Kidney epithelial cell (primary cell): ENCODE results near the gene ZDHHC8. TPM values are rescaled to one million over a fixed set of nuclear protein-coding genes. Genes with fewer than 3 reads are reported as not detected.

Source experiments
- DNase-seq: peaks from one replicate; pipeline ENCODE4 v3.0.0-alpha.2; 2010; ENCODE audit warnings: low read depth
- H3K27me3 ChIP-seq: 2 replicates; pipeline ENCODE4 v1.6.0; 2011; ENCODE audit warnings: low read length; ENCODE audit not compliant: control insufficient read depth, insufficient read depth
- H3K36me3 ChIP-seq: 2 replicates; pipeline ENCODE4 v1.5.1; 2011; ENCODE audit warnings: low read length; ENCODE audit not compliant: control insufficient read depth, insufficient read depth
- H3K4me3 ChIP-seq: 2 replicates; pipeline ENCODE4 v1.5.1; 2011; ENCODE audit warnings: low read depth, mild to moderate bottlenecking, control low read depth, low read length
- total RNA-seq: library from RNA; depleted of rRNA; stranded (reverse); fragments of >200 nt; gene quantifications from 2 replicates; pipeline ENCODE4 v1.2.3, GENCODE V29; 2015
- TF ChIP-seq, protein P1 (sequence below): IDR thresholded peaks from 2 replicates; pipeline ENCODE4 v1.5.1; 2011; ENCODE audit warnings: mild to moderate bottlenecking, moderate library complexity, low read length, control low read depth, inconsistent platforms; ENCODE audit not compliant: insufficient read depth, poor library complexity, severe bottlenecking

The ZDHHC8 gene
- total RNA-seq, 1 donor from 2014 or later, result 26.9 TPM

DNA sequence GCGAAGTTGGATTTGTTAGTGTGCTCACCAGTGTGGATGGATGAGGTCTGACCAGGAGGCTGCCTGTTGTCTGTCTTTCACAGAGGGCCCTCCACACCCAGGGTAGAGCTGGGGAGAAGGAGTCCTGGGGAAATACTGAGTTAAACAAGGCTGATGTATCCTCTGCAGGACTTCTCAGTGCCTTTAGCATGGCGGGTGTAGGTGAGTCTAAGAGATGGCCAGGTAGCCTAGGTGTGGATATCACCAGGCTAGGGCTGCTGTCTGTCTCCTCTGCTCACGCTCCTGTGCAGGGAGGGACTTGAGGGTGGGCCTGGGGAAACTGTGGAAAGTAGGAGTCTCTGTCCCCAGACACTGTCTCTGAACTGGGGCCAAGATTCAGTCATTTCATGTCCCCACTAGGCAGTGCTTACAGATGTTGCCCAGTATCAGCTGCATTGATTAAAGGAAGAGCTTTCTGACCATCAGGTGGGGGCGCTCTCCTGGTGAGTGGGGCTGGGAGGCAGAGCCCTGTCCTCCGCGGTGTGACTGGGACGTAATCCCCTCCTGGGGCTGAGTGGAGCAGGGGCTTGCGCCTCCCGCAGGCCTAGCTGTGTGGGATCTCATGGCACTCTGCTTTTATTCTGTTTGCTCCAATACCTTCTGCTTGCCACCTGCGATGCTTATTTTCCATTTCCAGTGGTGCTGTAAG, 54.7 kb downstream of the ZDHHC8 start:
- TF ChIP-seq, protein P1, sequence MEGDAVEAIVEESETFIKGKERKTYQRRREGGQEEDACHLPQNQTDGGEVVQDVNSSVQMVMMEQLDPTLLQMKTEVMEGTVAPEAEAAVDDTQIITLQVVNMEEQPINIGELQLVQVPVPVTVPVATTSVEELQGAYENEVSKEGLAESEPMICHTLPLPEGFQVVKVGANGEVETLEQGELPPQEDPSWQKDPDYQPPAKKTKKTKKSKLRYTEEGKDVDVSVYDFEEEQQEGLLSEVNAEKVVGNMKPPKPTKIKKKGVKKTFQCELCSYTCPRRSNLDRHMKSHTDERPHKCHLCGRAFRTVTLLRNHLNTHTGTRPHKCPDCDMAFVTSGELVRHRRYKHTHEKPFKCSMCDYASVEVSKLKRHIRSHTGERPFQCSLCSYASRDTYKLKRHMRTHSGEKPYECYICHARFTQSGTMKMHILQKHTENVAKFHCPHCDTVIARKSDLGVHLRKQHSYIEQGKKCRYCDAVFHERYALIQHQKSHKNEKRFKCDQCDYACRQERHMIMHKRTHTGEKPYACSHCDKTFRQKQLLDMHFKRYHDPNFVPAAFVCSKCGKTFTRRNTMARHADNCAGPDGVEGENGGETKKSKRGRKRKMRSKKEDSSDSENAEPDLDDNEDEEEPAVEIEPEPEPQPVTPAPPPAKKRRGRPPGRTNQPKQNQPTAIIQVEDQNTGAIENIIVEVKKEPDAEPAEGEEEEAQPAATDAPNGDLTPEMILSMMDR, result peak; percentile 19

GRCh38 chr22:20186871-20187546, 55.4 kb downstream of the ZDHHC8 start:
- Histone ChIP-seq H3K36me3 (no peaks in the 10 kb centered on the region), H3K27me3 (peaks cover 16% of the 10 kb centered on the region), H3K4me3 (no peak overlapping the region)
- no peak for DNase-seq
- TF ChIP-seq, protein P1, result no peak

More for the DNA sequence above, 54.7 kb downstream of the ZDHHC8 start:
- no peak for DNase-seq
- H3K27me3 ChIP-seq, result peaks cover 16% of the 10 kb centered on the region
- no peak overlapping the region for H3K4me3 ChIP-seq
- no peaks in the 10 kb centered on the region for H3K36me3 ChIP-seq

DNA sequence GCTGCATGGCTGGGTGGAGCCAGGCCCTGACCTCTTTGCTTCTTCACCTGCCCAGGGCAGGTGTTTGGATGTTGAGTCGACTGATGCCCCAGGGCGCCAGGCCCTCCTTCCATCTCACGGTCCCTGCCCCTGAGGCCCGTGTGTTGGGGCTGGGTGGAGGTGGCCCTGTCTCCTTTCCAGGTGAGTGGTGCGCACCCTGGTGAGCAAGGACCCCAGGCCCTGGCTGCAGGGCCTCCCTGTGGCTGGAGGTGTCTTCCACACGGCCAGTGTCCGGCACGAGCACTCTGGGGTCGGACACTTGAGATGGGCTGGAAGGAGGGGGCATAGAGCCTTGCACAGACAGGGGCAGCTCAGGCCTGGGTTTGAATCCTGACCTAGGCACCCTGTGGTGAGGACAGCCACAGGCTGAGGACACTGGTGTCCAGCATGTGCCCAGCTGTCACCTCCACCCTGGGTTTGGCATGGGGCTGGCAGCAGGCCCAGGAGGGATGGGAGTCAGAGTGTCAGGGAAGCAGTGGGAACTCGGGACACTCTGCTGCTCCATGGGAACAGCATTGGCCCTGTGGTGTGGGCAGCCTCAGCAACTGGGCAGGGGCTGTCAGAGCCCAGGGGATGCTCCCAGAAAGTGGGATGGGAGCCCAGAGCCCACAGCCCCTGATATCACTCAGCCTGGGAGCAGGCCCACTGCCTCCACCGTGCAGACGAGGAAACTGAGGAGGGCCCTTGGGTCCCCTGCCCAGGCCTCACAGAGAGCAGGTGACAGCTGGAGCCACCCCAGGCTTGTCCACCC, 56.4 kb downstream of the ZDHHC8 start:
- Histone ChIP-seq H3K4me3 (no peak overlapping the region), H3K36me3 (no peaks in the 10 kb centered on the region), H3K27me3 (peaks cover 14% of the 10 kb centered on the region)
- TF ChIP-seq, protein P1, result no peak
- DNase-seq, result no peak

DNA sequence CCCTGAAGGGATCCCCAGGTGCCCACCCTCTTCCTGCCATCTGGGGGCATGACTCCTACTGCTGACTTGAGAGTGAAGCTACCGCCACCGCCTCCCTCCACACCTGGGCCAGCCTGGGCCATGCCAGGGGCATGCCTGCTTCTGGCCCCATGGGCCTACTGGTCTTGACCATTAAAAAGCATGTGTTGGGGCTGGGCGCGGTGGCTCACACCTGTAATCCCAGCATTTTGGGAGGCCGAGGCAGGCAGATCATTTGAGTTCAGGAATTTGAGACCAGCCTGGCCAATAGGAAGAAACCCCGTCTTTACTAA, 56.9 kb downstream of the ZDHHC8 start:
- no peaks in the 10 kb centered on the region for H3K36me3 ChIP-seq
- peaks cover 10% of the 10 kb centered on the region for H3K27me3 ChIP-seq
- TF ChIP-seq, protein P1, result no peak

DNA sequence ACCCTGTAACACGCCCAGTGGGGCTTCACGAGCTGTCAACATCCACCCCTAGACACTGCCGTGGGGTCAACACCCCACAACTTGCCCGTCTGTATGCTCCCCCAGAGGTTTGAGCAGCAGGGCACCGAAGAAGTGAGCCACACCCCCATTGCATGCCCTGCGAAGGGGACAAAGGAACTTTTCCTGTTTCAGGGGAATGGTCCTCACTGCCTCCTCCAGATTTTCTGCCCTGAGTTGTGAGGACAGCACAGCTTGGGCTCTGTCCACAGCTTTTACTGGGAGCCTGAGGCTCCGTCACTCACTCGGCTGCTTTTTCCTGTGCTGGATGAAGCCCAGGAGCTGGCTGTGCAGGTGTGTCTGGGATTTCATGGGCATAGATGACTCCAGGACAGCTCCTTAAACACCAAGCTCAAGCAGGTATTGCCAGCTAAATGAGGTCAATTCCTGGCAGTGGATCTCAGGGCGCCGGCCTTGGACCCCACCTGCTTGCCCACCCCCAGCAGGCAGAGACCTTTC, 59.5 kb downstream of the ZDHHC8 start:
- Histone ChIP-seq H3K27me3 (peaks cover 7% of the 10 kb centered on the region), H3K4me3 (no peak overlapping the region), H3K36me3 (no peaks in the 10 kb centered on the region)
- TF ChIP-seq, protein P1, result no peak
- DNase-seq, result no peak

More for the DNA sequence above, 56.9 kb downstream of the ZDHHC8 start:
- H3K4me3 ChIP-seq, result no peak overlapping the region
- DNase-seq, result no peak
